ENCODE measurements around the gene RAB3GAP1.
"Not testable (repeated sequence)": the region's sequence is repeated elsewhere in the genome, so short reads cannot be mapped to it uniquely, and the experiment has no call there.

Gene RAB3GAP1

DNA sequence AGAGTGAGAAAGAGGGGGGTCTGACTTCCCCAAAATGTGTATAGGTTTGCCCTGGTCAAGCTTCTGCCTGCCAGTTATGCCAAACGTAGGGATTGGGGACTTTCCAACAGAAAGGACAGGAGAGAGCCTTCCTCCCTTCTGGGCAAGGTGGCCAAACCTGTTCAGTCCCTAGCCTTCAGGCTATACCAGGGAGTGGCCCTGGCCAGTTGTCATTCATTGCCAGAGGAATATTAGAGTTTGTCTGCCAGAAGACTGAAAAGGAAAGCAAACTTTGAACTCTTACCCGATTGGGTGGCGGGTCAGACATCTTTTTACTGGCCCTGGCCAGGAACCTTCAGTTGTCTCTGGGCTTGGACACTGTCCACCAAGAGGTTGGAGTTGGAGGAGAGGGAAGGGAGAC is 22.1 kb downstream of the RAB3GAP1 start:
- TF ChIP-seq, protein P1, sequence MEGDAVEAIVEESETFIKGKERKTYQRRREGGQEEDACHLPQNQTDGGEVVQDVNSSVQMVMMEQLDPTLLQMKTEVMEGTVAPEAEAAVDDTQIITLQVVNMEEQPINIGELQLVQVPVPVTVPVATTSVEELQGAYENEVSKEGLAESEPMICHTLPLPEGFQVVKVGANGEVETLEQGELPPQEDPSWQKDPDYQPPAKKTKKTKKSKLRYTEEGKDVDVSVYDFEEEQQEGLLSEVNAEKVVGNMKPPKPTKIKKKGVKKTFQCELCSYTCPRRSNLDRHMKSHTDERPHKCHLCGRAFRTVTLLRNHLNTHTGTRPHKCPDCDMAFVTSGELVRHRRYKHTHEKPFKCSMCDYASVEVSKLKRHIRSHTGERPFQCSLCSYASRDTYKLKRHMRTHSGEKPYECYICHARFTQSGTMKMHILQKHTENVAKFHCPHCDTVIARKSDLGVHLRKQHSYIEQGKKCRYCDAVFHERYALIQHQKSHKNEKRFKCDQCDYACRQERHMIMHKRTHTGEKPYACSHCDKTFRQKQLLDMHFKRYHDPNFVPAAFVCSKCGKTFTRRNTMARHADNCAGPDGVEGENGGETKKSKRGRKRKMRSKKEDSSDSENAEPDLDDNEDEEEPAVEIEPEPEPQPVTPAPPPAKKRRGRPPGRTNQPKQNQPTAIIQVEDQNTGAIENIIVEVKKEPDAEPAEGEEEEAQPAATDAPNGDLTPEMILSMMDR (IDR thresholded peaks at IDR 0.05; ENCODE audit: extremely low read depth, missing control alignments), result no peak
- no peak for DNase-seq (ENCODE audit: low spot score)

DNA sequence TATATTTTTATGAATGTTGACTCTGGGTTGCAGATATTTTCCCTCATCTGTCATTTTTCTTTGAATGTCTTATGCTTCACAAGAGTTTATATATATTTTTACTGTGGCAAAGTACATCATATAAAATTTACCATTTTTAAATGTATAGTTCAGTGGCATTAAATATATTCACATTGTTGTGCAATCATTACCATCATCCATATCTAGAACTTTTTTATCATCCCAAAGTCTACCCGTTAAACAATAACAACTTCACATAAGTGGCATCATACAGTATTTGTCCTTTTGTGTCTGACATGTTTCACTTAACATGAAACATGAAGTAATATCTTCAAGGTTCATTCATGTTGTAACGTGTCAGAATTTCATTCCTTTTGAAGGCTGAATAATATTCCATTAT is 24.5 kb downstream of the RAB3GAP1 start:
- TF ChIP-seq, protein P1 (IDR thresholded peaks at IDR 0.05; ENCODE audit: extremely low read depth, missing control alignments), result no peak
- DNase-seq (ENCODE audit: low spot score), result no peak

DNA sequence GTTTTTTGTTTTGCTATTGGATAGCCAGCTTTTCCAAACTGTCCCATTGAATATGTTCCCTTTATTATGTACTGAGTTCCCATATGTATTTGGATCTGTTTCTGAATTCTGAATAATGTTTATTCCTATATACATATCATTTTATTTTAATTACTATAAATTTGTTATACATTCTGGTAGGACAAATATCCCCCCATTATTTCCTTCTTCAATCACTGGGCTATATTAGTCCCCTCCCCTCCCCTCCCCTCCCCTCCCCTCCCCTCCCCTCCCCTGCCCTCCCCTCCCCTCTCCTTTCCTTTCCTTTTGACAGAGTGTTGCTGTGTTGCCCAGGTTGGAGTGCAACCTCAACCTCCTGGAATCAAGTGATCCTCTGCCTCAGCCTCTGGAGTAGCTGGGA is 26.3 kb downstream of the RAB3GAP1 start:
- no peak for DNase-seq (ENCODE audit: low spot score)
- TF ChIP-seq, protein P1 (IDR thresholded peaks at IDR 0.05; ENCODE audit: extremely low read depth, missing control alignments), result no peak

DNA sequence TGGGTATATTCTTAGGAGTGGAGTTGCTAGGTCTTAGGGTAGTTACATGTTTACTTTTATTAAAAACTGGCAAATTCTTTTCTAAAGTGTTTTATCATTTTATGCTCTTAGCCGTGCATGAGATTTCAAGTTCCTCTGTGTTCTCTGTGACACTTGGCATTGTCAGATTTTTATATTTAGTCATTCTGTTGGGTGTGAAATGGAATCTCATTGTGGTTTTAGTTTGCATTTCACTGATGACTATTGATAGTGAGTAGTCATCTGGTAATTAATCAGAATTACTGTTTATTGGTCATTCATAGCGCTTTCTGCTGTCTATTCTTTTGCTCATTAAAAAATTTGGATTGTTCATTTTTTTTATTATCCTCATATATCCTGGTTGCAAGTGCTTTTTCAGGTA is 34.1 kb downstream of the RAB3GAP1 start:
- TF ChIP-seq, protein P1 (IDR thresholded peaks at IDR 0.05; ENCODE audit: extremely low read depth, missing control alignments), result no peak
- no peak for DNase-seq (ENCODE audit: low spot score)

DNA sequence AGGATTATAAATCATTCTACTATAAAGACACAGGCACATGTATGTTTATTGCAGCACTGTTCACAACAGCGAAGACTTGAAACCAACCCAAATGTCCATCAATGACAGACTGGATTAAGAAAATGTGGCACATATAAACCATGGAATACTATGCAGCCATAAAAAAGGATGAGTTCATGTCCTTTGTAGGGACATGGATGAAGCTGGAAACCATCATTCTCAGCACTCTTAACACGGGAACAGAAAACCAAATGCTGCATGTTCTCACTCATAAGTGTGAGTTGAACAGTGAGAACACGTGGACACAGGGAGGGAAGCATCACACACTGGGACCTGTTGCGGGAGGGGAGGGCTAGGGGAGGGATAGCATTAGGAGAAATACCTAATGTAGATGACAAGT is 37.5 kb downstream of the RAB3GAP1 start:
- not testable (repeated sequence) for DNase-seq (ENCODE audit: low spot score)

DNA sequence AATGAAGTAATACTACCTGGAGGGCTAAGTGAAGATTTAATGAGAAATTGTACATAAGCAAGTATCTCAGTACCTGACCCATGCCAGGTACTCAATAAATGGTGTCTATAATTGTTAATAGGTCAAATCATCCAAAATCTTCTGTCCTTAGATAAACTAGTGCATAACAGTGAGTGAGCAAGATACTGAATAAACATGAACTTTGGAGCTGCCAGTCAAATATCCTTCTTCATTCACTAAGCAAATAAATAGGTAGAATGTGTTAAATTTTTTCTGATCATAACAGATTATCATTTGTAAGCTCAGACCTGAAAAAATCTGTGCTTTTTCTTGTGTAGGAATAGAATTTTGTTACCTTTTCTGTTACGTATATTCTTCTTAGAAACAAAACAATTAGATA is 39.6 kb downstream of the RAB3GAP1 start:
- no peak for DNase-seq (ENCODE audit: low spot score)
- TF ChIP-seq, protein P1 (IDR thresholded peaks at IDR 0.05; ENCODE audit: extremely low read depth, missing control alignments), result no peak

DNA sequence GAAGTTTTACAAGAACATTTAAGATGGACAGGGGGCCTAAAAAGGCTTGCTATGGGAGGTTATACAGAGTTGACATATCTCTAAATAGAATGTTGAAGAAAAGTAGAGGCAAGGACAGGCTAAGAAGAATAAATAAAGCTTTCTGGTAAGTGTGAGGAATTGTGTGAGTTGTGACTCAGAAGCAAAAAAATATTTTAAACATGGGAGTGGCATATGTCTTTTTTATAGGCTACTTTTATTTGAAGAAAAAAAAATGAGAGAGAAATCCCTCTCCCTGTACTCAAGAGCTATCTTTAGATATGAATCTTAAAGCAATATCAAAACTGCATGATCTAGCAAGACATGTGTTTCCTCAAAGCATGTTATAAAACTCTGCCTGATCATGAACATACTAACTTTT is 41.1 kb downstream of the RAB3GAP1 start:
- TF ChIP-seq, protein P1 (IDR thresholded peaks at IDR 0.05; ENCODE audit: extremely low read depth, missing control alignments), result no peak
- DNase-seq (ENCODE audit: low spot score), result no peak

DNA sequence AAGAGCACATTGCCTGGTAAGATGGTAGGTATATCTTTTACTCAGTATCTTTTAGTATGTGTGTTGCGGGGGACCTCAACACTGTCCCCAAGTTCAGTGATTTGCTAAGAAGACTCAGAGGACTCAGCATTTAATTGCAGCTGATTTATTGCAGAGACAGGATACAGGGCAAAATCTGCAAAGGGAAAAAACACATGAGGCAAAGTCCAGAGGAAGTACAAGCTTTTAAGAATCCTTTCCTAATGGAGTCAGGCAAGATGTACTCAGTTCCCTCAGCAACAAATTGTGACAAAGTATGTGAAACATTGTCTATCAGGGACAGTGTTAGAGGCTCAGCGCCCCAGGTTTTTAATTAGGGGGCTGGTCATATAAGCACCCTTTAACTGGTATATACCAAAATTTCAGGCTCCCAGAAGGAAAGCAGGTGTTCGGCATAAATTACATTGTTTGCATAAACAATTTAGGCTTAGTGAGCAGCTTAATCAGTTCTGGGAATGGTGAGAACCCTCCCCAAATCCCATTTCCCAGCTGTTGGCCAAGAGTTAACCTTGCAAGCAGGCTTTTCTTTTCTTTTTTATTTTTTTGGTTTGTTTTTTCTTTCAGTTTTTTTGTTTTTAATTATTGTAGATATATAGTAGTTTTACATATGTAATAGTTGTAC is 41.7 kb downstream of the RAB3GAP1 start:
- TF ChIP-seq, protein P1 (IDR thresholded peaks at IDR 0.05; ENCODE audit: extremely low read depth, missing control alignments), result no peak
- DNase-seq (ENCODE audit: low spot score), result no peak
